Astrocyte (in vitro differentiated cells and primary cell): Measurements from ENCODE around the gene ABCC8. TPM values are rescaled to one million over a fixed set of nuclear protein-coding genes. Genes with fewer than 3 reads are reported as not detected.

ENCODE experiments used
- DNase-seq: peaks from one replicate; pipeline ENCODE4 v3.0.0-alpha.2; 2010; ENCODE audit warnings: low read depth
- FAIRE-seq: peaks from 2 replicates; lab custom pipeline; 2011; peaks lifted over from hg19 to GRCh38; lab: Jason Lieb, UNC
- H2AFZ ChIP-seq: 2 replicates; pipeline ENCODE4 v1.6.0; 2012; ENCODE audit warnings: low read depth, low read length, inconsistent platforms
- H3K27ac ChIP-seq: 2 replicates; pipeline ENCODE4 v1.5.1; 2011; ENCODE audit warnings: low read depth, low read length, inconsistent platforms
- H3K27me3 ChIP-seq: 2 replicates; pipeline ENCODE4 v1.6.0; 2011; ENCODE audit warnings: low read length, inconsistent platforms; ENCODE audit not compliant: insufficient read depth
- H3K36me3 ChIP-seq: 2 replicates; pipeline ENCODE4 v1.5.1; 2011; ENCODE audit warnings: low read length, inconsistent platforms; ENCODE audit not compliant: insufficient read depth
- H3K4me1 ChIP-seq: 2 replicates; pipeline ENCODE4 v1.5.1; 2011; ENCODE audit warnings: low read length, inconsistent platforms; ENCODE audit not compliant: insufficient read depth
- H3K4me2 ChIP-seq: 2 replicates; pipeline ENCODE4 v1.6.0; 2012; ENCODE audit warnings: low read length, inconsistent platforms
- H3K4me3 ChIP-seq: 2 replicates; pipeline ENCODE4 v1.5.1; 2011; ENCODE audit warnings: low read depth, mild to moderate bottlenecking, low read length, inconsistent platforms; ENCODE audit not compliant: insufficient read depth
- H3K79me2 ChIP-seq: 2 replicates; pipeline ENCODE4 v1.6.0; 2012; ENCODE audit warnings: mild to moderate bottlenecking, low read length, inconsistent platforms; ENCODE audit not compliant: insufficient read depth
- H3K9ac ChIP-seq: 2 replicates; pipeline ENCODE4 v1.6.0; 2012; ENCODE audit warnings: mild to moderate bottlenecking, low read length, inconsistent platforms
- H3K9me3 ChIP-seq: 2 replicates; pipeline ENCODE4 v1.5.1; 2012; ENCODE audit warnings: low read depth, mild to moderate bottlenecking, low read length, inconsistent platforms; ENCODE audit not compliant: insufficient read depth
- H4K20me1 ChIP-seq: 2 replicates; pipeline ENCODE4 v1.6.0; 2012; ENCODE audit warnings: low read length, inconsistent platforms; ENCODE audit not compliant: insufficient read depth
- H3K27ac Mint-ChIP-seq: one replicate; pipeline ENCODE4 v1.8.0; 2021; ENCODE audit warnings: mild to moderate bottlenecking, mixed read lengths; ENCODE audit not compliant: unreplicated experiment
- H3K27me3 Mint-ChIP-seq: one replicate; pipeline ENCODE4 v1.8.0; 2021; ENCODE audit warnings: low read depth, mixed read lengths; ENCODE audit not compliant: unreplicated experiment
- H3K36me3 Mint-ChIP-seq: one replicate; pipeline ENCODE4 v1.8.0; 2021; ENCODE audit warnings: low read depth, mixed read lengths; ENCODE audit not compliant: unreplicated experiment
- H3K4me1 Mint-ChIP-seq: one replicate; pipeline ENCODE4 v1.8.0; 2021; ENCODE audit warnings: low read depth, mixed read lengths; ENCODE audit not compliant: unreplicated experiment
- H3K4me3 Mint-ChIP-seq: one replicate; pipeline ENCODE4 v1.8.0; 2021; ENCODE audit warnings: mild to moderate bottlenecking, moderate library complexity, mixed read lengths; ENCODE audit not compliant: unreplicated experiment
- H3K9me3 Mint-ChIP-seq: one replicate; pipeline ENCODE4 v1.8.0; 2021; ENCODE audit warnings: mild to moderate bottlenecking, mixed read lengths; ENCODE audit not compliant: unreplicated experiment
- CTCF ChIP-seq: IDR thresholded peaks from 2 replicates; pipeline ENCODE4 v1.5.1; 2011; ENCODE audit warnings: low read depth, mild to moderate bottlenecking, inconsistent platforms, low read length, moderate library complexity; ENCODE audit not compliant: insufficient read depth
- EZH2 ChIP-seq: IDR thresholded peaks from 2 replicates; pipeline ENCODE4 v1.6.1; 2012; ENCODE audit warnings: mild to moderate bottlenecking, low read length, inconsistent platforms; ENCODE audit not compliant: insufficient read depth
- total RNA-seq: library from RNA; stranded (reverse); gene quantifications from 2 replicates; pipeline ENCODE4 v1.2.1, GENCODE V29; 2021

ABCC8 gene
- total RNA-seq, 1 donor from 2014 or later = not detected

- H3K27me3 Mint-ChIP-seq = peaks cover 24% of the 10 kb centered on the region
- no peaks in the 10 kb centered on the region for H3K36me3 Mint-ChIP-seq
- Histone ChIP-seq H4K20me1 (no peaks in the 10 kb centered on the region), H3K4me3 (no peak overlapping the region), H3K79me2 (no peaks in the 10 kb centered on the region), H3K36me3 (no peaks in the 10 kb centered on the region), H3K9ac (no peak overlapping the region), H3K9me3 (no peaks in the 10 kb centered on the region), H3K27ac (no peak overlapping the region), H2AFZ (no peak overlapping the region), H3K4me2 (no peak overlapping the region), H3K27me3 (peaks cover 3% of the 10 kb centered on the region), H3K4me1 (no peaks in the 10 kb centered on the region)
- DNase-seq (no peak), FAIRE-seq (no peak)
- H3K27ac Mint-ChIP-seq = no peak overlapping the region
- H3K4me1 Mint-ChIP-seq = no peaks in the 10 kb centered on the region
- no peaks in the 10 kb centered on the region for H3K9me3 Mint-ChIP-seq
- H3K4me3 Mint-ChIP-seq = no peak overlapping the region
- TF ChIP-seq EZH2 (no peak), CTCF (no peak)
These were observed 18.4 kb downstream of the ABCC8 start for GRCh38 chr11:17458268-17458667.

GRCh38 chr11:17457396-17458173 lies 19.1 kb downstream of the ABCC8 start:
- Mint-ChIP-seq H3K4me1 (no peaks in the 10 kb centered on the region), H3K27ac (no peak overlapping the region), H3K4me3 (no peak overlapping the region), H3K27me3 (peaks cover 30% of the 10 kb centered on the region), H3K36me3 (no peaks in the 10 kb centered on the region), H3K9me3 (no peaks in the 10 kb centered on the region)
- peaks cover 5% of the 10 kb centered on the region for H3K27me3 ChIP-seq
- H3K9ac ChIP-seq = no peak overlapping the region
- TF ChIP-seq EZH2 = no peak
- no peak for TF ChIP-seq CTCF
- no peaks in the 10 kb centered on the region for H3K36me3 ChIP-seq
- DNase-seq (no peak), FAIRE-seq (no peak)
- H3K4me3 ChIP-seq = no peak overlapping the region
- H2AFZ ChIP-seq = no peak overlapping the region
- no peaks in the 10 kb centered on the region for H3K9me3 ChIP-seq
- H3K79me2 ChIP-seq = no peaks in the 10 kb centered on the region
- no peaks in the 10 kb centered on the region for H3K4me1 ChIP-seq
- H3K4me2 ChIP-seq = no peak overlapping the region
- H4K20me1 ChIP-seq = no peaks in the 10 kb centered on the region
- H3K27ac ChIP-seq = no peak overlapping the region

- Mint-ChIP-seq H3K4me3 (no peak overlapping the region), H3K4me1 (no peaks in the 10 kb centered on the region), H3K27me3 (peaks cover 42% of the 10 kb centered on the region), H3K36me3 (peaks cover 1% of the 10 kb centered on the region), H3K27ac (no peak overlapping the region), H3K9me3 (no peaks in the 10 kb centered on the region)
- Histone ChIP-seq H4K20me1 (no peaks in the 10 kb centered on the region), H3K9me3 (no peaks in the 10 kb centered on the region), H3K4me1 (no peaks in the 10 kb centered on the region), H3K9ac (no peak overlapping the region), H3K27ac (no peak overlapping the region), H3K36me3 (no peaks in the 10 kb centered on the region), H3K4me2 (no peak overlapping the region), H3K4me3 (no peak overlapping the region), H3K27me3 (peaks cover 5% of the 10 kb centered on the region), H3K79me2 (no peaks in the 10 kb centered on the region), H2AFZ (no peak overlapping the region)
- no peak for DNase-seq
- FAIRE-seq = no peak
- TF ChIP-seq EZH2 (no peak), CTCF (no peak)
These were observed 24.0 kb downstream of the ABCC8 start for GRCh38 chr11:17452668-17453067.
